ENCODE results near the gene C1orf21. TPM values are rescaled to one million over a fixed set of nuclear protein-coding genes. Genes with fewer than 3 reads are reported as not detected.
A peak's percentile ranks its signal among the peaks of the same experiment; 100 is the strongest.

Gene C1orf21
- total RNA-seq, 1 donor from 2014 or later, result 3.4 TPM

DNA sequence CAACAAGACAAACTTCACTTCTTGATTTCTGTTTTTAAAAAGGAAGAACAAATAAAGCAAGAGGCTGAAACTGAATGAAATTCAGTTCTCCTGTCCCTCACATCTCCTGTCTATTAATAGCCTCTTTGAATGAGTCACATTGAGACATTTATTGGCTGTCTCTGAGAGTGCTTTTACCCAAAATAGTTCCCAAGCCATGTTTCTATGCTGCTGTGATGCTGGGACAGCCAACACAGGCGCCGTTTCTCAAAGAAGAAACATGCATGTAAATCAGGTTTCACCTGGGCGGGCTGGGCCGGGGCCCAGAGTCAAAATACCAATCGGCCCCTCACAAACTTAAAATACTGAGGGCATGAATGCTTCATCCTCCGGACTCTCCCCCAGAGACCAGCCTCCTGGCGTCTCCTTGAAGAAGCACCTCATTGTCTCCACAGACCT lies 262.6 kb downstream of the C1orf21 start:
- no peaks in the 10 kb centered on the region for H3K9me3 Mint-ChIP-seq

DNA sequence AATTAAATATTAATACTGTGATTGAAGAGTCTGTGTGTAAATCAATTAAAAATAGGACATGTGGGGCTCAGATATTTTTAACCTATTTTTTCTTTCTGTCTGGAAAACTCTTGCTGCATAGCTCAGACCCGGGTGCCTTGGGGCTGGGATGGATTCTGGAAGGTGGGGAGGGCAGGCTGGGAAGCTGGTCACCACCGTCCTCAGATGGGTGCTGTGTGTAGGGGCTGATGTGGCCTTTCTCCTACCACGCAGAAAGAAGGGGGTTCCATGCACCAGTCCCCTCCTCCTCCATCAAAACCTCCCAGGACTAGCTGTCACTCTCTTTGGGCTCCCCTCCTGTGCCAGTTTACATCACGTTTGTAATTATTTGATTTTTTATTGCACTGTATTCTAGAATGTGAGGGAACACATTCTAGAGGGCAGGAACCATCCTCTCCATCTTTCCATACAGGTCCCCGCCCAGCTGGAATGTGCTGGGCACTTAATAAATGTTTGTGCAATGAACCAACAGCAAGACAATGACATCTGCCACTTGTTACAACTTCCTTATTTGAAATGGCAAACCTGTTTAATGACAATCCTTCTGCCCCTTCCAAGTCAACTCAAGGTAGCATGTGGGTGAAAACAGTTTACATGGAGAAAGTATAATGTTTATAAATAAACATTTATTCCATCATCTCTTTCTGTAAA lies 263.5 kb downstream of the C1orf21 start:
- H3K4me1 Mint-ChIP-seq (ENCODE audit: low read depth), result no peaks in the 10 kb centered on the region
- H3K4me3 Mint-ChIP-seq (ENCODE audit: low read depth), result no peak overlapping the region
- no peak for DNase-seq (ENCODE audit: low spot score)
- H3K36me3 Mint-ChIP-seq (ENCODE audit: low read depth), result no peaks in the 10 kb centered on the region
- no peaks in the 10 kb centered on the region for H3K9me3 Mint-ChIP-seq
- intact Hi-C loops (cut with micrococcal nuclease), result no loop called here
- no peak overlapping the region for H3K27ac Mint-ChIP-seq
- H3K27me3 Mint-ChIP-seq (ENCODE audit: low read depth), result no peaks in the 10 kb centered on the region

More for the DNA sequence above, 262.6 kb downstream of the C1orf21 start:
- no peak for DNase-seq (ENCODE audit: low spot score)
- Mint-ChIP-seq H3K4me3 (ENCODE audit: low read depth) (no peak overlapping the region), H3K27me3 (ENCODE audit: low read depth) (no peaks in the 10 kb centered on the region), H3K36me3 (ENCODE audit: low read depth) (no peaks in the 10 kb centered on the region), H3K4me1 (ENCODE audit: low read depth) (no peaks in the 10 kb centered on the region), H3K27ac (no peak overlapping the region)
- intact Hi-C loops (cut with micrococcal nuclease), result no loop called here

DNA sequence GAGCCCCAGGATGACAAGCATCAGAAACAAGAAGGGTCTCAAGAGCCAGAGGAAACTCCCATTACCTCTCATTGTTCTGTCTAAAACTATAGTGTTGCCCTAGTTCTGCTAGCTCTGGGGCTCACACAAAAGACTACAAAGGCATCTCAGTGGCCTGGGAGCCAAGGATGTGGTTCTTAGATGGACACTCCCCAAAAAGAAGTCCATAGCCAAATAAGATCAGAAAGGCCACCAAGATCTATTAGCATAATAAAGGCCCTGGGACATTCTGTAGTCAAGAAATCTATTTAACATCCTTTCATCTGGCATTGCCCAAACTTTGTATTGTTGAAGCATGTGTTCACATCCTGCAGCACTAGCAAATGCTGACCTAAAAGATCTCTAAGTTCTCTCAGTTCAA lies 268.4 kb downstream of the C1orf21 start:
- intact Hi-C loops (cut with micrococcal nuclease), result no loop called here
- H3K27me3 Mint-ChIP-seq (ENCODE audit: low read depth), result peaks cover 10% of the 10 kb centered on the region
- no peak overlapping the region for H3K4me3 Mint-ChIP-seq (ENCODE audit: low read depth)
- H3K36me3 Mint-ChIP-seq (ENCODE audit: low read depth), result no peaks in the 10 kb centered on the region
- H3K4me1 Mint-ChIP-seq (ENCODE audit: low read depth), result no peaks in the 10 kb centered on the region
- H3K9me3 Mint-ChIP-seq, result no peaks in the 10 kb centered on the region
- H3K27ac Mint-ChIP-seq, result no peak overlapping the region
- DNase-seq (ENCODE audit: low spot score), result no peak

DNA sequence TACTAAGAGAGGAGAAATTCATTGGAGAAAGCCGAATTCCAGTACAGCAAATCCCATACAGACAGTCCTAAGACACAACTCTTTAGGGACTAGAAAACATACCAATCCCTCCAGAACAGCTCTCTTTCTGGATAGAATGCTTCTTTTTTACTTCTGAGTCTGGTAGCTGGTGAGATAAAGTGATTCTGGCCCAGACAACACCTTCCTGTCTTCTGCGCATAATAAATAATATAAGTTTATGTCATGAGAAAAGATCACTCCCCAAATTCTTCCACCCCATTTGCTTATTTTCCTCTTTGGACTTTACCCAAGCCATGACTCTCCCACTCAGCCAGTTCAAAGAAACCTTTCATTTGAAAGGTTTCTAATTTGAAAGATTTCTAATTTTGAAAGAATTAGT lies 269.4 kb downstream of the C1orf21 start:
- Mint-ChIP-seq H3K4me1 (ENCODE audit: low read depth) (no peaks in the 10 kb centered on the region), H3K9me3 (no peaks in the 10 kb centered on the region), H3K27me3 (ENCODE audit: low read depth) (peaks cover 11% of the 10 kb centered on the region), H3K36me3 (ENCODE audit: low read depth) (no peaks in the 10 kb centered on the region), H3K4me3 (ENCODE audit: low read depth) (no peak overlapping the region), H3K27ac (no peak overlapping the region)
- no peak for DNase-seq (ENCODE audit: low spot score)
- intact Hi-C loops (cut with micrococcal nuclease), result no loop called here

DNA sequence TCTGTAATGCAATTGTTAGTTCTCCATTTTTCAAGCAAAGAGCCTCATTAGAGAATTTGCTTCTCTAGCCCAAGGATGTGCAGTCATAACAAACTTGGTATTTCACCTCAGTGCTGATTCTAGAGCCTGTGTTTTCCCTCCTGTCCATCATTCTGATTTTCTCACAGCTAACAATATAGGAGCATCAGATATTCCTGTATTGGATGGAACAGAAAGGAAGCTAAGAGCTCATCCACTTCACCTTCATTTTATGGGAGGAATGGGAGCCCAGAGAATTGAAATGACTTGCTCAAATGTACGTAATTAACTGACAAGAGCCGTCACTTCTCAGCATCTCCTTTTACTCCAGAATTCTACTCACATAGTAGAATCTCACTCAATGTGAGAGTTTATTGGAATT lies 271.2 kb downstream of the C1orf21 start:
- no peak for DNase-seq (ENCODE audit: low spot score)
- no peak overlapping the region for H3K4me3 Mint-ChIP-seq (ENCODE audit: low read depth)
- H3K36me3 Mint-ChIP-seq (ENCODE audit: low read depth), result no peaks in the 10 kb centered on the region
- intact Hi-C loops (cut with micrococcal nuclease), result no loop called here
- H3K9me3 Mint-ChIP-seq, result no peaks in the 10 kb centered on the region
- peaks cover 16% of the 10 kb centered on the region for H3K27me3 Mint-ChIP-seq (ENCODE audit: low read depth)
- no peak overlapping the region for H3K27ac Mint-ChIP-seq
- H3K4me1 Mint-ChIP-seq (ENCODE audit: low read depth), result peaks cover 3% of the 10 kb centered on the region

DNA sequence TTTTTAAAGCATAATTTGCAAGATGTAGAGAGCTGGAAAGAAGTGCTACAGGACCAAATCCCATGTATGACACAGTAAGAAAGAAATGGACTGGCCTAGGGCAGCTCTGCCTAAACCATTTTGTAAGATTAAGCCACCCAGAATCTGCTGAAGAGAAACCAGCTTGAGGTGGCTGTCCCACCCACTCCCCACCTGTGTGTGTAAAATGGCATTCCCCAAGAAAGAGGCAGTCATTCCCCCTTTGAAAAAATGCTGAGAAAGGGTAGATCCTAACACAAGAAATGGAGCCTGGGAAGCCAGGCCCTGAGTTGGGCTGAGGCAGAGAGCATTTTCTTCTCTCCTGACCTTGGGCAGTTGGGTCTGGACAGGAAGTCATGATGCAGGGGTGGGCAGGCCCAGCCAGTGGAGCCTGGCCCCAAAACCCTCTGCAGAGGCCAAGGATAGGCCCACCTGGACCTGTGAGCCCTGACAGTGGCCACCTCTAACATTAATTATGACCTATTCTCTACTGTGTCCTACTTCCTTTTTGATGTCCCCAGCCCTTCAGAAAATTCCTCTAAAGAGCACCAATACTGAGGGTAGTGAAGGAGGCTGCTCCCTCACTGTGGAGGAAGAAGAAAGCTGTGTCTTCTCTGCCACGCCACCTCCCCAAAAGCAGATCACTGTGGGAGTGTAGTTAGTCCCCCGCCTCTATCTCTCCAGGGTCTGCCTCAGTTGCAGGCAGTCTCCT lies 273.8 kb downstream of the C1orf21 start:
- Mint-ChIP-seq H3K27ac (no peak overlapping the region), H3K27me3 (ENCODE audit: low read depth) (peaks cover 31% of the 10 kb centered on the region), H3K9me3 (no peaks in the 10 kb centered on the region), H3K4me3 (ENCODE audit: low read depth) (no peak overlapping the region), H3K4me1 (ENCODE audit: low read depth) (peaks cover 3% of the 10 kb centered on the region), H3K36me3 (ENCODE audit: low read depth) (no peaks in the 10 kb centered on the region)
- intact Hi-C loops (cut with micrococcal nuclease), result loop anchor here (5.0 kb wide), 1 partner anchor 583 kb away; no protein-coding TSS in a partner anchor
- no peak for DNase-seq (ENCODE audit: low spot score)

DNA sequence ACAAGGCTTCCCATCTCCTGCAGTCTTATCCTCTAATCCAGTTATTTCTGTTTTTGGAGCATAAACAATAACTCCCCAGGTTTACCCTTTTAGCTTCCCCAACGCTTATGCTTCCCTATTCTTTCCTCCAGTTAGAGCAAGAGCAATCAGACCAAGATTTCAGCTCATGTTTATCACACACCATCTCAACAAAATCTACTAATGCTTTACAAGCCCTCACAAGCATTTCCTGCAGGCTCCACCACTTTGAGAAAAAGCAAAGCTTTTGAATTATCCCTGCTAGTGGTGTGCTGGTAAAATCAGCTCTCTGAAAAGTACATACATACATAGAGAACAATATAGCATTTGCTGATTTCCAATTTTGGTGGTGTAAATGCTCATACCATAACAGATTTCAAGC lies 275.0 kb downstream of the C1orf21 start:
- peaks cover 30% of the 10 kb centered on the region for H3K27me3 Mint-ChIP-seq (ENCODE audit: low read depth)
- intact Hi-C loops (cut with micrococcal nuclease), result loop anchor here (5.0 kb wide), 1 partner anchor 584 kb away; no protein-coding TSS in a partner anchor
- no peak overlapping the region for H3K4me3 Mint-ChIP-seq (ENCODE audit: low read depth)
- H3K36me3 Mint-ChIP-seq (ENCODE audit: low read depth), result no peaks in the 10 kb centered on the region
- H3K9me3 Mint-ChIP-seq, result no peaks in the 10 kb centered on the region
- no peak for DNase-seq (ENCODE audit: low spot score)
- no peak overlapping the region for H3K27ac Mint-ChIP-seq
- peaks cover 3% of the 10 kb centered on the region for H3K4me1 Mint-ChIP-seq (ENCODE audit: low read depth)

DNA sequence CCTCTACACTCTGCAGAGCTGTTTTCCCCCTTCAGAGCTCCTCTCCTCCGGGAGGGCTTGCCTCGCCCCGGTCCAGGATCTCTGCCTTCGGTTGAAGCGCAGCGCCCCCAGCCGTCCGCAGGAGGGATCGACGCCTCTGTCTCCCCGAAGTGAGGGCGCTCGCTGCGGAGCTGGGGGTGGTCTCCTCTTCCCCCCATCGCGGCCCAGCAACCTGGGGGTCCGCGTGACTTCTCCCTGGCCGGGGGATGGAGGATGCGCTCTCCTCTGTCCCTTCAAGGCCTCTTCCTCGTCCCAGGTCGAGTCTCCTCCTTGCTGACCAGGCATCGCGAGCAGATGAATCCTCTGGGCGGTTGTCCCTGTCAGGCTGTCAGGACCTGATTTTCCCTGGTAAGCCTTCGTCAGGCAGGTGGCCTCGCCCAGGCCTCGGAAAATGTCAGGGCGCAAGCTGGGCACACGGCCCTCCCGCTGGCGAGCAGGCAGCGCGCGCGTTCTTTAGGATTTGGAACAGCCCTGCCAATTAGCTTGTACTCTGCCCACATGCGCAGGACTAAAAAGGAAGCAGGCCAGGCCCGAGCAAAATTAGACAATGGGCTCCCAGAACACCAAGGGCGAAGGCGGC lies 277.3 kb downstream of the C1orf21 start:
- intact Hi-C loops (cut with micrococcal nuclease), result loop anchor here (5.0 kb wide), 1 partner anchor 587 kb away; no protein-coding TSS in a partner anchor
- DNase-seq (ENCODE audit: low spot score), result peak; percentile 23
- peaks cover 35% of the 10 kb centered on the region for H3K27me3 Mint-ChIP-seq (ENCODE audit: low read depth)
- no peak overlapping the region for H3K27ac Mint-ChIP-seq
- H3K36me3 Mint-ChIP-seq (ENCODE audit: low read depth), result no peaks in the 10 kb centered on the region
- peaks cover 3% of the 10 kb centered on the region for H3K4me1 Mint-ChIP-seq (ENCODE audit: low read depth)
- H3K9me3 Mint-ChIP-seq, result no peaks in the 10 kb centered on the region
- peak overlapping the region; percentile 9 for H3K4me3 Mint-ChIP-seq (ENCODE audit: low read depth)

DNA sequence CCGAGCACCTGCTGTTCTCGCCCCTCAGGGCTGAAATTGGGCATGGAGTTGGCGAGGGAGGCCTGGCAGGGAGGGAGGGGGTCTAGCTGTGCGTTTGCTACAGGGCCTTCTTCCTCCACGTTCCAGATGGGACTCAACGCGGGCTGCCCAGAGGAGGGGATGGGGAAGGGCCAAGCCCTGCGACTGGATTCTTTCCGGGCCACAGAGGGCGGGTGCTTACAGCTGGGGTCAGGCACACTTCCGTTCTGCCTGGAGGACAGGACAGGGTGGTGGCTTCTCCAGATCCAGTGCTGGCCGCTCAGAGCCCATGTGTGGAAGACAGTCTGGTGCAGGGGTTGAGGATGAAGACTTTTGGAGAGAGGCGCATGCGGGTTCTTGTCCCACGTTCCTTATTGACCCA lies 277.8 kb downstream of the C1orf21 start:
- intact Hi-C loops (cut with micrococcal nuclease), result loop anchor here (5.0 kb wide), 1 partner anchor 587 kb away; no protein-coding TSS in a partner anchor
- peaks cover 3% of the 10 kb centered on the region for H3K4me1 Mint-ChIP-seq (ENCODE audit: low read depth)

DNA sequence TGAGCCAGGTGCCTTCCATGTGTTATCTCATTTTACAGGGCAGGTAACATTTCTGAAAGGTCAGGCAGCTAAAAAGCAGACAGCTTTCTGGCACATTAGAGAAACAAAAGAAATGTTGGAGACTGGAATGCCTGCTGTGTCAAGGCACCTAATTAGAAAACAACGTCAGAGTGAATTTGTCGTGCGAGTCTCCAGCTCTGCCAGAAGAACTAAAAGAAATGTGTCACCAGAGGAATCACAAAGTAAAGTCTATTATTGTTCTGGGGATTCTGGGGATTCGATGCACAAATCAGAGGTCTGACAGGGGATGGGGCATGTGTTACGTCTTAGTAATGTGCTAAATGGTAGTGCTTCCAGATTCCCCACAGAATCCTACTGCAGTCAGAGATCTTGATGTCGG lies 278.5 kb downstream of the C1orf21 start:
- no peak for DNase-seq (ENCODE audit: low spot score)
- peaks cover 3% of the 10 kb centered on the region for H3K4me1 Mint-ChIP-seq (ENCODE audit: low read depth)
- intact Hi-C loops (cut with micrococcal nuclease), result no loop called here
- H3K4me3 Mint-ChIP-seq (ENCODE audit: low read depth), result no peak overlapping the region
- no peaks in the 10 kb centered on the region for H3K9me3 Mint-ChIP-seq
- H3K27me3 Mint-ChIP-seq (ENCODE audit: low read depth), result peaks cover 29% of the 10 kb centered on the region
- no peak overlapping the region for H3K27ac Mint-ChIP-seq
- H3K36me3 Mint-ChIP-seq (ENCODE audit: low read depth), result no peaks in the 10 kb centered on the region

More for the DNA sequence above, 277.8 kb downstream of the C1orf21 start:
- Mint-ChIP-seq H3K27me3 (ENCODE audit: low read depth) (peaks cover 33% of the 10 kb centered on the region), H3K36me3 (ENCODE audit: low read depth) (no peaks in the 10 kb centered on the region), H3K27ac (no peak overlapping the region), H3K9me3 (no peaks in the 10 kb centered on the region), H3K4me3 (ENCODE audit: low read depth) (no peak overlapping the region)
- DNase-seq (ENCODE audit: low spot score), result no peak

DNA sequence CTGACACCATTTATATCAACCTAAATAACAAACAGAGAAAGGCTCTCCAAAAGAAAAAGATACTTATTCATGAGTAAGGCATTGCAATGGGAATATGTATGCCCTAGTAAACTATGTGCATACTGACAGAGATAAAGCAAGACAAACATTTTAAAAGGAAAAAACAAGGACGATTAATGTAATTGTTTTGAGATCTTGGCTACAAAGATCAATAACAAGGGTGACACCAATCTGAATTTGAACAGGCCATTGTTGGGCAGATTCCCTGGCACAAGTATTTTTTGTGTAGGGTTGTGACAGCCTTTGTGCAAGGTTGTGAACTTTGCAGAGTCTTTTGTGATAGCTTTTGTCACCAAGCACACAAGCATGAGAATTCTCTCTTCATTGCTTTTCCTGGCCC lies 282.6 kb downstream of the C1orf21 start:
- Mint-ChIP-seq H3K27me3 (ENCODE audit: low read depth) (peaks cover 34% of the 10 kb centered on the region), H3K4me1 (ENCODE audit: low read depth) (no peaks in the 10 kb centered on the region), H3K9me3 (no peaks in the 10 kb centered on the region), H3K27ac (no peak overlapping the region), H3K36me3 (ENCODE audit: low read depth) (no peaks in the 10 kb centered on the region), H3K4me3 (ENCODE audit: low read depth) (no peak overlapping the region)
- no peak for DNase-seq (ENCODE audit: low spot score)
- intact Hi-C loops (cut with micrococcal nuclease), result no loop called here

DNA sequence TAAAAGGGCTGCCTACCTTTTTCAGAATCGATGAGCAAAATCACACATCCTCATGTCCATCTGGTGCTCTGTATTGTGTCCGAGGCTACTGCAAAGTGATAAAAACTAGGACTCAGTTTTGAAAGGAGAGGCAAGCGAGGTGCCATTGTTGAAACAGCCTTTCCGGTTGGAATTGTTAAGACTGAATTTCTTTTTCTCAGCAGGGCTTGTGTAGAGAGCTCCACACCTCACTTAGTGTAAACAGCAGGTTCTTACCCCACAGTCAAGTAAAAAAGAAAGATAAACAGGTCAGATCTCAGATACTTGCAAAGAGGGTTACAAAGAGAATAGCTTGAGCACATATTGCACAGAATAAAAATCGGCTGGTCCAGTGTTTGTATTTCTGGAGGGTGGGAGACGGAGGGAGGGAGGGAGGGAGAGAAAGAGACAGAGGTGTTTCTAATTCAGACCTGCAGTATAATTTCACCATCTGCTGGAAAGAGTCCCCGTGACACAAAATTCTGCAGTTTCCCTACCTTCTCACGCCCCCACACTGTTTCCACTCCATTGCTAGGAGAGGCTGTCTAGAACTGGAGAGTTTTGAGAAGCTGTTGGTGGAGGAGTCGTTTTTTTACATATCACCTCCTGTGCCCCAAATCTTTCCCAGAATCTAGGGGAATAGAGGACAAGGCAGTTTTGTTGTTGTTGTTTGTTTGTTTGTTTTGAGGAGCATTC lies 285.3 kb downstream of the C1orf21 start:
- Mint-ChIP-seq H3K4me1 (ENCODE audit: low read depth) (no peaks in the 10 kb centered on the region), H3K27ac (no peak overlapping the region), H3K9me3 (no peaks in the 10 kb centered on the region), H3K27me3 (ENCODE audit: low read depth) (peaks cover 33% of the 10 kb centered on the region), H3K4me3 (ENCODE audit: low read depth) (no peak overlapping the region), H3K36me3 (ENCODE audit: low read depth) (no peaks in the 10 kb centered on the region)
- intact Hi-C loops (cut with micrococcal nuclease), result no loop called here
- DNase-seq (ENCODE audit: low spot score), result no peak

All from activated T-helper 2 cell treated with anti-CD3 and anti-CD28 coated beads, Interferon-gamma antibody, Interleukin-2, Interleukin-4, amounts not matched to agents 10 μg/mL and 5 μg/mL and 100 μg/mL, durations not matched to agents 14 hours and 24 hours and 36 hours (primary cell).